HCT116 (cell line): ENCODE measurements around the gene GSTM3. TPM values are rescaled to one million over a fixed set of nuclear protein-coding genes. Genes with fewer than 3 reads are reported as not detected.

Source experiments
- ATAC-seq: fragments of 200-7000 bp; cut with Tn5 transposase; 2 replicates; pipeline ENCODE4 v1.9.1; 2020; ENCODE audit warnings: mild to moderate bottlenecking, moderate library complexity
- BruUV-seq: library from RNA; stranded (reverse); fragments of 400-500 nt; replicated peaks from 2 replicates; lab custom pipeline; 2021; lab: Mats Ljungman, UMichigan
- CTCF ChIA-PET: fragments of 300-600 bp; sonication (Branson Sonifier 250); formaldehyde crosslinking; loops from one replicate; lab custom pipeline; 2021; ENCODE audit warnings: antibody characterized with exemption; lab: Charles Lee
- POLR2A ChIA-PET: fragments of 300-600, 350-600 bp; sonication (Branson Sonifier 250); formaldehyde crosslinking; loops from one replicate; lab custom pipeline; 2021; ENCODE audit warnings: antibody characterized with exemption; lab: Charles Lee
- RAD21 ChIA-PET, 2 experiments: fragments of 300-600 bp; sonication (Branson Sonifier 250); formaldehyde crosslinking; loops; one replicate each; lab custom pipeline; 2023; ENCODE audit warnings: low total read pairs in 2 of 2; ENCODE audit not compliant: uncharacterized antibody in 2 of 2, unreplicated experiment in 2 of 2, low non-redundant PET in 1 of 2; lab: Charles Lee
- DNase-seq: peaks from one replicate; pipeline ENCODE4 v3.0.0-alpha.2; 2010; ENCODE audit warnings: low read depth, low spot score
- H2AFZ ChIP-seq: fragments of 200-600 bp; shearing (Covaris generic), sonication (generic); 2 replicates; pipeline ENCODE4 v1.6.1; 2017; ENCODE audit warnings: low read depth, mixed run types, mixed read lengths, antibody characterized with exemption, low read length; ENCODE audit not compliant: poor library complexity, severe bottlenecking
- H3K27ac ChIP-seq: 2 replicates; pipeline ENCODE4 v1.5.1; 2012; ENCODE audit warnings: low read depth, low read length
- H3K27me3 ChIP-seq: fragments of 200-600 bp; sonication (generic); 2 replicates; pipeline ENCODE4 v1.6.1; 2016; ENCODE audit warnings: mixed run types, low read length, mixed read lengths; ENCODE audit not compliant: insufficient read depth
- H3K36me3 ChIP-seq, 2 experiments: fragments of 200-500 bp in 1 of 2; fragments of 200-600 bp in 1 of 2; sonication (Bioruptor generic) in 1 of 2; sonication (generic) in 1 of 2; 2 replicates each; pipeline versions ENCODE4 v1.5.1 to v1.6.1; 2014 to 2016; ENCODE audit warnings: low read length in 2 of 2, inconsistent platforms in 1 of 2, mixed read lengths in 1 of 2, mixed run types in 1 of 2; ENCODE audit not compliant: insufficient read depth in 2 of 2, control insufficient read depth in 1 of 2
- H3K4me1 ChIP-seq, 2 experiments: fragments of 200-600 bp in 1 of 2; sonication (generic) in 1 of 2; 2 replicates each; pipeline versions ENCODE4 v1.5.1 to v1.6.1; 2012 to 2017; ENCODE audit warnings: low read length in 2 of 2, inconsistent platforms in 1 of 2, mild to moderate bottlenecking in 1 of 2, mixed read lengths in 1 of 2, mixed run types in 1 of 2, moderate library complexity in 1 of 2; ENCODE audit not compliant: insufficient read depth in 2 of 2, control insufficient read depth in 1 of 2
- H3K4me2 ChIP-seq: fragments of 200-600 bp; sonication (generic); 2 replicates; pipeline ENCODE4 v1.6.1; 2017; ENCODE audit warnings: mixed run types, low read length, mixed read lengths
- H3K4me3 ChIP-seq, 2 experiments: fragments of 200-600 bp in 1 of 2; sonication (generic) in 1 of 2; replicated peaks in 1 of 2; 2 replicates each; pipeline ENCODE4 v1.5.1; 2011 to 2016; ENCODE audit warnings: low read length in 2 of 2, control low read depth in 1 of 2, low read depth in 1 of 2, mild to moderate bottlenecking in 1 of 2, mixed read lengths in 1 of 2, mixed run types in 1 of 2
- H3K79me2 ChIP-seq: fragments of 200-600 bp; sonication (generic); 2 replicates; pipeline ENCODE4 v1.6.1; 2017; ENCODE audit warnings: mild to moderate bottlenecking, mixed run types, low read length, moderate library complexity, mixed read lengths; ENCODE audit not compliant: insufficient read depth
- H3K9ac ChIP-seq: fragments of 200-600 bp; sonication (generic); 2 replicates; pipeline ENCODE4 v1.6.1; 2016; ENCODE audit warnings: low read length, mixed read lengths
- H3K9me2 ChIP-seq: fragments of 200-600 bp; sonication (generic), shearing (Covaris generic); 2 replicates; pipeline ENCODE4 v1.6.1; 2017; ENCODE audit warnings: mixed run types, mild to moderate bottlenecking, moderate library complexity; ENCODE audit not compliant: insufficient read depth
- H3K9me3 ChIP-seq, 2 experiments: fragments of 200-500 bp in 1 of 2; fragments of 200-600 bp in 1 of 2; sonication (Bioruptor generic) in 1 of 2; sonication (generic) in 1 of 2; 2 replicates each; pipeline ENCODE4 v1.6.1; 2014 to 2017; ENCODE audit warnings: low read length in 2 of 2, mixed read lengths in 2 of 2, inconsistent platforms in 1 of 2, low read depth in 1 of 2, mild to moderate bottlenecking in 1 of 2, mixed run types in 1 of 2, moderate library complexity in 1 of 2; ENCODE audit not compliant: control insufficient read depth in 1 of 2, insufficient read depth in 1 of 2
- H4K20me1 ChIP-seq: fragments of 200-600 bp; sonication (generic), shearing (Covaris generic); 2 replicates; pipeline ENCODE4 v1.6.1; 2017; ENCODE audit warnings: mixed run types, mild to moderate bottlenecking, moderate library complexity; ENCODE audit not compliant: insufficient read depth
- ELF1 ChIP-seq: IDR thresholded peaks from 2 replicates; pipeline ENCODE4 v1.6.1; 2012; ENCODE audit warnings: low read depth, borderline replicate concordance
- EZH2 ChIP-seq: fragments of 200-600 bp; sonication (generic); IDR thresholded peaks from 2 replicates; pipeline ENCODE4 v1.6.1; 2017; ENCODE audit warnings: antibody characterized with exemption, mixed run types
- EZH2phosphoT487 ChIP-seq: fragments of 200-600 bp; IDR thresholded peaks from 2 replicates; pipeline ENCODE4 v1.6.1; 2018; ENCODE audit warnings: antibody characterized with exemption, borderline replicate concordance
- FOSL1 ChIP-seq: IDR thresholded peaks from 2 replicates; pipeline ENCODE4 v1.6.1; 2012; ENCODE audit warnings: low read depth
- JUND ChIP-seq: IDR thresholded peaks from 2 replicates; pipeline ENCODE4 v1.6.1; 2012
- MAX ChIP-seq: IDR thresholded peaks from 2 replicates; pipeline ENCODE4 v1.6.1; 2012
- POLR2AphosphoS5 ChIP-seq: IDR thresholded peaks from 2 replicates; pipeline ENCODE4 v1.6.1; 2011; ENCODE audit warnings: mild to moderate bottlenecking, low read depth, low read length, moderate library complexity
- RAD21 ChIP-seq: IDR thresholded peaks from 2 replicates; pipeline ENCODE4 v1.6.1; 2012; ENCODE audit warnings: low read depth, mild to moderate bottlenecking
- REST ChIP-seq: IDR thresholded peaks from 2 replicates; pipeline ENCODE4 v1.6.1; 2012; ENCODE audit warnings: low read depth
- SIN3A ChIP-seq: IDR thresholded peaks from 2 replicates; pipeline ENCODE4 v1.6.1; 2012; ENCODE audit warnings: low read depth
- SP1 ChIP-seq: IDR thresholded peaks from 2 replicates; pipeline ENCODE4 v1.6.1; 2012; ENCODE audit warnings: low read depth
- TCF7L2 ChIP-seq: IDR thresholded peaks from 2 replicates; pipeline ENCODE4 v1.7.0; 2011; ENCODE audit warnings: borderline replicate concordance, inconsistent platforms; ENCODE audit not compliant: insufficient read depth, insufficient read length; ENCODE audit errors: extremely low read depth
- ZFX ChIP-seq: fragments of 450-650 bp; IDR thresholded peaks from 2 replicates; pipeline ENCODE4 v1.6.1; 2017
- ZNF274 ChIP-seq: fragments of 200-500 bp; sonication (Bioruptor generic); IDR thresholded peaks from 2 replicates; pipeline ENCODE4 v1.6.1; 2014; ENCODE audit warnings: mild to moderate bottlenecking, low read depth, low read length, inconsistent platforms
- intact Hi-C: fragments of 100-400 bp; cut with micrococcal nuclease; formaldehyde crosslinking; loops from 2 replicates; pipeline ENCODE4 v1.10.0; 2022
- total RNA-seq: library from RNA; stranded (reverse); gene quantifications from one replicate; pipeline ENCODE4 v1.2.1, GENCODE V29; 2021; ENCODE audit not compliant: unreplicated experiment
- TF ChIP-seq, protein P1 (sequence below): IDR thresholded peaks from 2 replicates; pipeline ENCODE4 v1.6.1; 2012
- TF ChIP-seq, protein P2 (sequence below), 3 experiments: fragments of 200-600 bp in 1 of 3; sonication (generic) in 1 of 3; IDR thresholded peaks in 2 of 3; conservative IDR thresholded peaks in 1 of 3; 2 replicates each; pipeline ENCODE4 v1.5.1; 2012 to 2017; ENCODE audit warnings: low read depth in 2 of 3, low read length in 2 of 3, antibody characterized with exemption in 1 of 3, borderline replicate concordance in 1 of 3, control low read depth in 1 of 3, mild to moderate bottlenecking in 1 of 3, mixed read lengths in 1 of 3, mixed run types in 1 of 3, moderate library complexity in 1 of 3; ENCODE audit not compliant: insufficient read depth in 1 of 3

Gene GSTM3
- total RNA-seq, 1 experiment from 2014 or later, result 0.39 TPM

DNA sequence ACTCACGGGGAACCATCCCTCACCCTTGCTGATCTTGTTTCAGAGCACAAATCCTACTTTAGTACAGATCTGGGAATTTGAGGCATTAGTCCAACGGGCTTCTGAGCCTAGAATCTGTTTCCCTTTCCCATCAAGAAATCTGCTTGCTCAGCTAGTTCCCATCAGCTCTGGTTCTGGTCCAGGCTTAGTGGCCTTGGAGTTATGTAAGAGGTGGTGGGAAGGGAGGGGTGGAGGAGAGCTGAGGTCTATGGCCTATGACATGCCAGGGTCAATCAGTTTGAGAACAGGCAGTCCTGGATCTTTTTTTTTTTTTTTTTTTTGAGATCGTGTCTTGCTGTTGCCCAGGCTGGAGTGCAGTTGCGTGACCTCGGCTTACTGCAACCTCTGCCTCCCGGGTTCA lies 49.1 kb downstream of the GSTM3 start:
- H3K9ac ChIP-seq, result no peak overlapping the region
- H3K27ac ChIP-seq, result no peak overlapping the region
- no peak for DNase-seq
- POLR2A ChIA-PET, result no interaction called here
- H3K36me3 ChIP-seq, result no peaks in the 10 kb centered on the region
- H3K9me3 ChIP-seq, result no peaks in the 10 kb centered on the region
- no peaks in the 10 kb centered on the region for H3K4me1 ChIP-seq
- H4K20me1 ChIP-seq, result no peaks in the 10 kb centered on the region
- intact Hi-C loops, result no loop called here
- BruUV-seq, result no TSS peak
- TF ChIP-seq SP1 (no peak), REST (no peak), MAX (no peak), TCF7L2 (no peak), FOSL1 (no peak), RAD21 (no peak), POLR2AphosphoS5 (no peak), ZNF274 (no peak), JUND (no peak), EZH2 (no peak), ZFX (no peak), SIN3A (no peak), ELF1 (no peak), EZH2phosphoT487 (no peak)
- TF ChIP-seq, protein P1, sequence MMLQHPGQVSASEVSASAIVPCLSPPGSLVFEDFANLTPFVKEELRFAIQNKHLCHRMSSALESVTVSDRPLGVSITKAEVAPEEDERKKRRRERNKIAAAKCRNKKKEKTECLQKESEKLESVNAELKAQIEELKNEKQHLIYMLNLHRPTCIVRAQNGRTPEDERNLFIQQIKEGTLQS, result no peak
- TF ChIP-seq, protein P2, sequence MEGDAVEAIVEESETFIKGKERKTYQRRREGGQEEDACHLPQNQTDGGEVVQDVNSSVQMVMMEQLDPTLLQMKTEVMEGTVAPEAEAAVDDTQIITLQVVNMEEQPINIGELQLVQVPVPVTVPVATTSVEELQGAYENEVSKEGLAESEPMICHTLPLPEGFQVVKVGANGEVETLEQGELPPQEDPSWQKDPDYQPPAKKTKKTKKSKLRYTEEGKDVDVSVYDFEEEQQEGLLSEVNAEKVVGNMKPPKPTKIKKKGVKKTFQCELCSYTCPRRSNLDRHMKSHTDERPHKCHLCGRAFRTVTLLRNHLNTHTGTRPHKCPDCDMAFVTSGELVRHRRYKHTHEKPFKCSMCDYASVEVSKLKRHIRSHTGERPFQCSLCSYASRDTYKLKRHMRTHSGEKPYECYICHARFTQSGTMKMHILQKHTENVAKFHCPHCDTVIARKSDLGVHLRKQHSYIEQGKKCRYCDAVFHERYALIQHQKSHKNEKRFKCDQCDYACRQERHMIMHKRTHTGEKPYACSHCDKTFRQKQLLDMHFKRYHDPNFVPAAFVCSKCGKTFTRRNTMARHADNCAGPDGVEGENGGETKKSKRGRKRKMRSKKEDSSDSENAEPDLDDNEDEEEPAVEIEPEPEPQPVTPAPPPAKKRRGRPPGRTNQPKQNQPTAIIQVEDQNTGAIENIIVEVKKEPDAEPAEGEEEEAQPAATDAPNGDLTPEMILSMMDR (IDR thresholded peaks at IDR 0.05 in 2 of 3, conservative IDR thresholded peaks at IDR 0.05 in 1 of 3; ENCODE audit: borderline replicate concordance in 1 of 3, insufficient read depth in 1 of 3, low read depth in 2 of 3, low read length in 2 of 3), result no peak
- TF ChIP-seq, all 23 proteins: peak for 0
- Histone ChIP-seq H3K4me3 (no peak overlapping the region), H3K4me2 (no peak overlapping the region), H3K9me2 (no peaks in the 10 kb centered on the region), H3K27me3 (no peaks in the 10 kb centered on the region), H2AFZ (no peak overlapping the region), H3K79me2 (no peaks in the 10 kb centered on the region)
- ChIA-PET CTCF (no interaction called here), RAD21 (no interaction called here)
- ATAC-seq, result no peak
